HG03354 (cell line): ENCODE results near the gene TRAPPC12.
"Not testable (repeated sequence)": the region's sequence is repeated elsewhere in the genome, so short reads cannot be mapped to it uniquely, and the experiment has no call there.

Experiments used
- ATAC-seq: cut with Tn5 transposase; IDR thresholded peaks from one replicate; pipeline ENCODE4 v1.9.1; 2021; ENCODE audit warnings: mild to moderate bottlenecking; ENCODE audit not compliant: unreplicated experiment, poor library complexity, severe bottlenecking

Gene TRAPPC12

GRCh38 chr2:3379647-3380534, at the start of gene TRAPPC12:
TRAPPC12 (plus strand) TSS chr2:3379694; CDS start chr2:3387624, 7,930 bp downstream.
- peak; percentile 77 for ATAC-seq

GRCh38 chr2:3332133-3332532, 47.4 kb upstream of the TRAPPC12 start:
- ATAC-seq: no peak

- no peak for ATAC-seq
These were observed 44.8 kb upstream of the TRAPPC12 start for GRCh38 chr2:3334392-3335345.

- no peak for ATAC-seq
These were observed 42.6 kb upstream of the TRAPPC12 start for GRCh38 chr2:3336844-3337243.

GRCh38 chr2:3338340-3338739, 41.2 kb upstream of the TRAPPC12 start:
- ATAC-seq: no peak

DNA sequence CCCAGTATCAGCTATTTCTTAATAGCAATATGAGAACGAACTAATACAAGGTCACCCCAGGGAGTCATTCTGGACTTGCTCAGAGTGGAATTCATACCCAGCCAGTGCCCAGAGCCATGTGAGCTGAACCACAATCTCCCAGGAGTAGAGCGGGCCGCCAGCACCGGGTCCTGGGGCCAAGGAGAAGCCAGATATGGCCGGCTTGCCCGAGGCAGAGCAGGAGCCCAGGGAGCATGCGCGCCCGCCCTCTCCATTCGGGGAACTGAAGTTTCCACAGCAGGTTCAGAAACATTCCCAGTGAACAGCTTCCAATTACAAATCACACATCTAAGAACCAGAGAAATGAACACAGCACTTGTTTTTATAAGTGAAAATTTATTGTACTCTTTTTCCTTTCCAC, 39.4 kb upstream of the TRAPPC12 start:
- no peak for ATAC-seq

DNA sequence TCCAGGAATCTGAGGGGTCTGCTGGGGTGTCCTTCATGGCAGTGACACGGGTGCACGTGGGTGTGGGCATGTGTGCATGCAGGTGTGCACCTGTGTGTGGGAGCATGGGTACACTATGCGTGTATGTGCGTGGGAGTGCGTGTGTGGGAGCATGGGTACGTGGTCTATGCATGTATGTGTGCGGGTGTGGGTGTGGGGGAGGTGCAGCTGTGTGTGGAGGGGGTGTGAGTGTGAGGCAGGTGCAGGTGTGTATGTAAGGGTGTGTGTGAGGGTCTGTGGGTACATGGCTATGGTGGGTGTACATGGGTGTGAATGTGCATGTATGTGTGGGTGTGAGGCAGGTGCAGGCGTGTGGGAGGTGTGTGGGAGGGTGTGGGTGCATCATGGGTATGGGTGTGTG, 38.2 kb upstream of the TRAPPC12 start:
- ATAC-seq: no peak

DNA sequence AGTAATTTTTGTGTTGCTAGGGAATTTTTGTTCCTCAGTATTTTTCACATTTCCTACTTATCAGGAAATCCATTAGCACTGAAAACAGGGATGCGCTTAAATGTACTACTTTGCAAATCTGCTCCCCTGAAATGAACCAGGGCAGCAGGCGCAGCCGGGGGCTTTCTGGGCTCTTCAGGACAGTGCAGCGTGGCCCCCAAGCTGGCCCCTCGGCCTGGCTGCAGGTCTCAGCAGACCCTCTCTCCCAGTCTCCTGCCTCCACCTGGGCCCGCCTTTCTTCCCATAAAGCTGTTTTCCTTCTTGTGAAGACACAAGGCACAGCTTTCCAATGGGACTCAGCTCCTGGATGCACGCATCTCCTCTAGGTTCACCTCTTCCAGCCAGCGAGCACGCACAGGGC, 37.2 kb upstream of the TRAPPC12 start:
- ATAC-seq: no peak

- no peak for ATAC-seq
These were observed 36.5 kb upstream of the TRAPPC12 start for GRCh38 chr2:3343012-3343411.

- ATAC-seq: no peak
These were observed 34.6 kb upstream of the TRAPPC12 start for GRCh38 chr2:3344897-3345296.

DNA sequence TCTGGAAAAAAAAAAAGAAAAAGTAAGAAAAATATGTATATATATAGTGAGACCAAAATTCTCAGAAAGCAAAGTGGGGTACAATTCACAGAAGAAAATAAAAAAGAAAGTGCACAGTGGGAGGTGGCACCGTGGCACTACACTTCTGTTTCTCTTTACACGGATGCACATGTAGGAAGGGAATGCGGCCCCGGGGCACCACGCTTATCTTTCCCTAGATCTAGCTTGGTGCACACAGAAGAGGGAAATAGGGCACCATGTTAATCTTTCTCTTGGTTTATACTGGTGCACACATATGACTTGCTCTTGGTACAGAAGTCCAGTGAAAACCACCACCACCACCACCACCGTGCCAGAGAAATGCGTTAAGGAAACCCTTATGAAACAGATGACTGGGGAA, 33.9 kb upstream of the TRAPPC12 start:
- ATAC-seq: no peak

- no peak for ATAC-seq
These were observed 30.7 kb upstream of the TRAPPC12 start for GRCh38 chr2:3348767-3349166.

GRCh38 chr2:3349211-3349693, 30.2 kb upstream of the TRAPPC12 start:
- no peak for ATAC-seq

DNA sequence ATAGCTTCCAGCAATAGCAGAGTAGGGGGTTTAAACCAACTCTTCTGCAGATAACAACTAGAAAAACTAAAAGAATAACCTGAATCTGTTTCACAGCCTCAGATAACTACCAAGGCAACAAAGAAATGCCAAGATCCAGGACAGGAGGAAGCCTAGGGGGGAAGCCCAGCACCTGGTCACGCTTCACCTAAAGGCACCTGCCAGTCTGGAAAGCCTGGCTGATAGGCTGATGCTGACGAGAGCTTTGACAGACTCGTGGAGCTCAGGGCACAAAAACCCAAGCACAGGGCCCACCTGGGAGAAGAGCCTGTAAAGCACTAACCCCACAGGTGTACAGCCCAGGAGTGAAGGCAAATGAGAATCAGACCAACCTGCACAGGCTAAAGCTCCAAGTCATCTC, 24.5 kb upstream of the TRAPPC12 start:
- ATAC-seq: no peak

DNA sequence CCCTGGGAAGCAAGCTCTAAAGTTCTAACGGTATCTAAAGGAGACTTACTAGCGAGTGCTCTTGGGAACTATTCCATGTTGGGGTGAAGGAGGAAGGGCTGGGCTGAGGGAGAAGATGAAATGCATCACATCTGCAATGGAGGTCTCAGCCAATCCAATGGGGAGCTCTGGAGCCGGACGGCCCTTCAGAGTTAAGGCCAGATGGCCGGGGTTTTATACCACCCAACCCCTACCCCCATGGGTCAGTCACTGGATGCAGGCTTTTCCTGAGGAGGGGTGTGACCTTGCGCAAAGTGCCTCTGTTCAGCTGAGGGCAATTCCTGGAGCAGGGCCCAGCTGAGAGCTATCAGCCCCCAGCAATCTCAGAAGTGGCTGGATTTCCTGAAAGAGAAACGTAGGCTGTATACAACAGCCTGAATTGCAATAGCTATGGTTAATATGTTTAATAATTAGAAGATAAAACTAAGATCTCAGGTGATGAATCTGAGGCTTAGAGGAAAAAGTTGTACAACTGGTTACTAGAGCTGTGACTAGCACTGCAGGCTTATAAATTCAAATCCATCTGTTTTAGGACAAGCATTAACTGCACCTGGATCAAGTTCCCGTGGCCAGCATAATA, 23.4 kb upstream of the TRAPPC12 start:
- no peak for ATAC-seq

DNA sequence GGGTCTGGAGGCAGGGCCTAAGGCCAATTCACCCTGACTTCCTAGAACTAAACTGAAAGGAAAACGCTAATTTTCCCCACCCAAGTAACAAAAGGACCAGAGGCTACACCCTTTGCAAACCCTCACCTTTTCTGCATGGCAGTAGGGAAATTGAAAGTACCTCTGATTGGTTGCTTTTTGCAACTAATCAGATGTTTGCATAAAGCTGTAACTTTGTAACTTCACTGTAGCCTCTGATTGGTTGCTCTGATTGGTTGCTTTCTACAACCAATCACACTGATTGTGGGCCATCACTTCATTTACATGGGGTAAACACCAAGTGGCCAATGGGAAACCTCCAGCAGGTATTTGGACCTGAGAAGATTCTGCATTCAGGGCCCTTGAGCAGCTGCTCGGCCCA, 22.7 kb upstream of the TRAPPC12 start:
- ATAC-seq: no peak

GRCh38 chr2:3357446-3357845, 22.0 kb upstream of the TRAPPC12 start:
- not testable (repeated sequence) for ATAC-seq

DNA sequence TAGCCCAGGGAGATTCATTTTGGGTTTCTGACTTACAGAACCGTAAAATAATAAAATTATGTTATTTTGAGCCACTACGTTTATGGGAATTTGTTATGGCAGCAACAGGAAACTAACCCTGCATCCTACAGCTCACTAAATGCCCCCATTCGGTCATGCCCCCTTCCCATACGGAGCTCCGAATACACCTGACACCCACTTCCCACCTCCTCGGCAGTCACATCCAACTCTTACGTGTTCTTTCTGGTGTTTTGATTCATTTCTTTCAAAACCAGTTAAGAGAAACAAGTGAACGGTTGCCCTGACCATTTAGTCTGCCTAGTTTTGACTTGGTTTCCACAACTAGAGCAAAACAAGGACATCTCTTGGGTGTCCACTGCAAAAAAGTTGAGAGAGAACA, 21.6 kb upstream of the TRAPPC12 start:
- no peak for ATAC-seq

DNA sequence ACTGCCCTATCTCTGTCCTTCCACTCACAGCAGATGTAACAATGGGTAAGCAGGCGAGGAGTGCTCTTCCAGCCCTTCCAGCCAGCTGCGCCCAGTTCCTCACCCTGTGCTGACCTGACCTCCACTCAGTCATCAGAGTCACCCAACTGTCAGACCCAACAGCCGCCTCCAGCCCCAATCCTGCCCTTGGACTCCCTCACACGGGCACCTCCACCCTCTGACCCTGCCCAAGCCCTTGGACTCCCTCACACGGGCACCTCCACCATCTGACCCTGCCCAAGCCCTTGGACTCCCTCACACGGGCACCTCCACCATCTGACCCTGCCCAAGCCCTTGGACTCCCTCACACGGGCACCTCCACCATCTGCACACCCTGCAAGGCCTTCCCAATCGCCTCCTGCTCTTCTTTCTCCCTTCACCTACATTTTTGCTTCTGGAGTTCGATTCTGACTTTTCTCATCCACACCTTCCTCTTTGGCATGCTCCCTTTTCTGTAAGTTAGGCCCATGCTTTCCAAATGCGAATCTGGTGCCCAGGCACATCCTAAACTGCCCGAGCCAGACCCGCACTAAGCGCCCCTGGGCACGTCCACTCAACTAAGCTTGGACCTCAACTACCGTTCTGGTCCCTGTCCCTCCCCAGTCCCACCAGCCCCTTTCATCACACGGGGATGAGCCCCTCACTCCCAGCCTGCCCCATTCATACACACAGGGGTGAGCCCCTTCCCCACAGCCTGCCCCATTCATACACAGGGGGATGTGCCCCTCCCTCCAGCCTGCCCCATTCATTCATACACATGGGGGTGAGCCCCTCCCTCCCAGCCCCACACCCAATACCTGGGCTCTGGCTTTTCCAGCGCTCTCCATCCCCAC, 17.7 kb upstream of the TRAPPC12 start:
- no peak for ATAC-seq
